HG03139 (cell line): Measurements from ENCODE around the gene ZNF816.
"Not testable (repeated sequence)": the region's sequence is repeated elsewhere in the genome, so short reads cannot be mapped to it uniquely, and the experiment has no call there.

Experiments
- ATAC-seq: cut with Tn5 transposase; IDR thresholded peaks from one replicate; pipeline ENCODE4 v1.9.1; 2021; ENCODE audit not compliant: unreplicated experiment

ZNF816 gene

DNA sequence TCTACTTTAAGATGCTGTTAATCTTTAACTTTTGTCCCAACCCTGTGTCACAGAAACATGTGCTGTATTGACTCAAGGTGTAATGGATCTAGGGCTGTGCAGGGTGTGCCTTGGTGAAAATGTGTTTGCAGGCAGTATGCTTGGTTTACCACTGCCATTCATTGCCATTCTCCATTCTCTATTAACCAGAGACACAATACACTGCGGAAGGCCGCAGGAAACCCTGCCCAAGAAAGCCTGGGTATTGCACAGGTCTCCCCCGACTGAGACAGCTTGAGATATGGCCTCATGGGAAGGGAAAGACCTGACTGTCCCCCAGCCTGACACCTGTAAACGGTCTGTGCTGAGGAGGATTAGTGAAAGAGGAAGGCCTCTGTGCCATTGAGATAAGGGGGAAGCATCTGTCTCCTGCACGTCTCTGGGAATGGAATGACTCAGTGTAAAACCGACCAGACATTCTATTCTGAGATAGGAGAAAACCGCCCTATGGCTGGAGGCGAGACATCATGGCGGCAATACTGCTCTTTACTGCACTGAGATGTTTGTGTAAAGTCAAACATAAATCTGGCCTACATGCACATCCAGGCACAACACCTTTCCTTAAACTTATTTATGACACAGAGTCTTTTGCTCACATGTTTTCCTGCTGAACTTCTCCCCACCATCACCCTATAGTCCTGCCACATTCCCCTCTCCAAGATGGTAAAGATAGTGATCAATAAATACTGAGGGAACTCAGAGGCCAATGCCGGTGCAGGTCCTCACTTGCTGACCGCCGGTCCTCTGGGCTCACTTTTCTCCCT lies 26.3 kb downstream of the ZNF816 start:
- ATAC-seq, result no peak

DNA sequence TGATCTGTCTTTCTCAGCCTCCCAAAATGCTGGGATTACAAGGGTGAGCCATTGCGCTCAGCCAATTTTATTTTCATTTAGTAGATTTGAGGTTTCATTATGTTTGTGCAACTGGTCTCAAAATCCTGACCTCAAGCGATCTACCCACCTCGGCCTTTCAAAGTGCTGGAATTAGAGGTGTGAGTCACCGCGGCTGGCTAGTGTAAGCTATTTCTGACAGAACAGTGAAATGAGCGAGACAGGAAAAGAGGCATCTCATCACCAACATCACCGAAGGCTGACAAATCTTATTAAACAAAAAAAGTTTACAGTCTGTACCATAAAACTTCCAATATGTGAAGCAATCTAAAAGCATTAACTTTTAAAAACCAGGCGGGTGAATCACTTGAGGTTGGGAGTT lies 27.2 kb downstream of the ZNF816 start:
- no peak for ATAC-seq

DNA sequence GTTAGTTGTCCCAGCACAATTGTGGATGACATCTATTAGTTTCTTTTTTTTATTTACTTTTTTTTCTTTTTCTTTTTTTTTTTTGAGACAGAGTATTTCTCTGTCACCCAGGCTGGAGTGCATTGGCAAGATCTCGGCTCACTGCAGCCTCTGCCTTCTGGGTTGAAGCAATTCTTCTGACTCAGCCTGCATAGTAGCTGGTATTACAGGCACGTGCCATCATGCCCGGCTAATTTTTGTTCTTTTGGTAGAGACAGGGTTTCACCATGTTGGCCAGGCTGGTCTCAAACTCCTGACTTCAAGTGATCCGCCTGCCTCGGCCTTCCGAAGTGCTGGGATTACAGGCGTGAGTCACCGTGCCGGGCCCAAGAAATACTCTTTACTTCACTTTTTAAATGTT lies 38.0 kb downstream of the ZNF816 start:
- not testable (repeated sequence) for ATAC-seq

DNA sequence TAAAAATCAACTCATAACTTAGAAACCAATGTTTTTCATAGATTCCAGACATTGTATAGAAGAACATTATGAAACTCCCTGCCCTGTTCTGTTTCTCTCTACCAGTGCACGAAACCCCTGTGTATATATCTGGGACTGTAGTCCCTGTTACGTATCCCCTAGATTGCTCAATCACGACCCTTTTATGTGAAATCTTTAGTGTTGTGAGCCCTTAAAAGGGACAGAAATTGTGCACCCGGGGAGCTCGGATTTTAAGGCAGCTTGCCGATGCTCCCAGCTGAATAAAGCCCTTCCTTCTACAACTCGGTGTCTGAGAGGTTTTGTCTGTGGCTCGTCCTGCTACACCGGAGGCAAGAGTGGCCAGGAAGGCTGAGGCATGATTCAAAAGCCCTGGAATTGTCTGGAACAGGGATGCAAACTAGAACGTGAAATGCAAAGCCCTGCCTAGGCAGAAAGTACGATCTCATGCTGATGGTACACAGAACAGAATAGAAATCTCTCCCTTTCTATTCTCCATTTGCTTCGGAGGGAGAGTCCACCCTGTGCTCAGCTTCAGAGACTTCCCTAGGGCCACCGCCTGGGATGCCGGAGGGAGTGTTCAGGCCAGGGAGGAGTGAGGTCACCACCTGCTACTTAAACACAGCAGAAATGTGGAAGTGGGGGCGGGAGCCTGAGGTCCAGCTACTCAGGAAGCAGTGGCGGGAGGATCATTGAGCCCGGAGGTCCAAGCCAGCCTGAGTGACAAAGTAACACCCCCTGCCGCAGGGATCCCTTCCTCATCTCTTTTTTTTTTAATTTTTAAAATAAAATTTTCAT lies 38.7 kb downstream of the ZNF816 start:
- ATAC-seq, result no peak

DNA sequence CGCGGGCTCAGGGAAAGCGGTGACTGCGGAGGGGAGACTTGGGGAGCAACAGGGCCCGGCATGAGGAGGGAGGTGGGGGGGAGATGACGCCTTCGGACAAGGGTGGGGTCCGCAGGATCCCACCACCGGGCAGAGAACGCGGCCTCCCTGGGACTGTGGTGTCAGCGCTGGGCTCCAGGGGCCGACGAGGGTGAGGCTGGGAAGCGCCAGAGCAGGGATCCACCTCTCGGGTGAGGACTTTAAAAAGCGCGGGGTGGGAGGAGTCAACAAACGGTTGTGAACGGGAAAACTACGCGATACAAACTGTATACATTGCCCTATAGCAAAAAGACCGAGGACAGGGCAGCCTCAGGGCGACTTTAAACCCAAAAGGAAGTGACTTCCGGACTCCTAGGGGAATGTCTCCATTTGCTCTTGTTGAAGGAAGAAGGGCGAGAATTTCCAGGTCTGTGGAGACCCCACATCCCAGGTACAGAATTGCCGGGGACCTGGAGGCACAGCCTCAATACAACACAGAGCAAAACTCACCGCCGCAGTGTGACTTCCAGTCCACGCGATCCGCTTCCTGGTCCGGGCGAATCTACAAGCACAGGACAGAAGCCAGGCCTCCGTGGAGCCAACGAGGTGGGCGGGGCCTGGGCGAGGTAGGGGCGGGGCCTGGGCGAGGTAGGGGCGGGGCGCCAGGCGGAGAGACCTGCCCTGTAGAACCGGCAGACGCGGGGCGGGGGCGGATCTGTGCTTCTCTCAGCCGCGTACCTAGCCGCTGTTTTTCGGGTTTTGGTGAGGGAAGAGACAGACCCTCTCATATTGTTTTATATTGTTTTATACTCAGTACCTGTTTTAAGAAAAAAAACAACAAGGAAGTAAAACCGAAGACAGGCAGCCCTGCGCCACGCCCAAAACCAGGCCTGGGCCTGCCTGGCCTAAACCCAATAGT lies 39.6 kb downstream of the ZNF816 start, which contains the start of gene ZNF888:
ZNF888 (minus strand) TSS at position 588 of the 937 bp plus-strand sequence. CDS start 5,555 bp downstream, outside the sequence.
- peak; percentile 92 for ATAC-seq

DNA sequence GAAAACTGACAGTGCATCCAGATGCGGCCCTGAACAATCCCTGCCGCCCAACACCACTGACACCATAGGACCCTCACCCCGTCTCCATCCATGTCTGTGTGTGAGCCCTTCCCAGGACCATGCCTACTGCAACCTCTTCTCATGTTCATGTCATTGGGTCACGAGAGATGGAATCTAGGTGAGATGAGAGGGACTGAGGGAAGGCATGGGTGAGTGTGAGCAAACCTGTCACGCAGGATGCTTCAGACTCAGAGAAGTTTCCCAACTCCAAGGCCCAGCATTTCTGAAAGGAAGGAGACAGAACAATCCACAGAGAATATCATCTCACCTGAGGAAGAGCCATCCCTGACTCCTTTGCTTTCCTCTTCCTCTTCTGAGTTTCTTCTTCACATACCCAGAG lies 45.1 kb downstream of the ZNF816 start:
- ATAC-seq, result no peak

DNA sequence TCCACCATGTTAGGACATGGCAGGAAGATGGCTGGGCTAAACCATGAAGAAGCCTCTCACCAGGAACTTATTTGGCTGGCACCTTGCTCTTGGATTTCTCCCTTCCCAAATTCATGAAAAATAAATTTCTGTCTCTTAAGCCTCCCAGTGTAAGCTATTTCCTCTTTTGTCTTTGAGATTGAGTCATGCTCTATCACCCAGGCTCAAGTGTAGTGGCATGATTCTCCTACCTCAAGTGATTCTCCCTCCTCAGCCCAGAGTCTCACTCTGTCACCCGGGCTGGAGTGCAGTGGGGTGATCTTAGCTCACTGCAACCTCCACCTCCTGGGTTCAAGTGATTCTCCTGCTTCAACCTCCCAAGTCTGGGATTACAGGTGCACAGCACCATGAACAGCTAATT lies 52.0 kb downstream of the ZNF816 start:
- no peak for ATAC-seq

DNA sequence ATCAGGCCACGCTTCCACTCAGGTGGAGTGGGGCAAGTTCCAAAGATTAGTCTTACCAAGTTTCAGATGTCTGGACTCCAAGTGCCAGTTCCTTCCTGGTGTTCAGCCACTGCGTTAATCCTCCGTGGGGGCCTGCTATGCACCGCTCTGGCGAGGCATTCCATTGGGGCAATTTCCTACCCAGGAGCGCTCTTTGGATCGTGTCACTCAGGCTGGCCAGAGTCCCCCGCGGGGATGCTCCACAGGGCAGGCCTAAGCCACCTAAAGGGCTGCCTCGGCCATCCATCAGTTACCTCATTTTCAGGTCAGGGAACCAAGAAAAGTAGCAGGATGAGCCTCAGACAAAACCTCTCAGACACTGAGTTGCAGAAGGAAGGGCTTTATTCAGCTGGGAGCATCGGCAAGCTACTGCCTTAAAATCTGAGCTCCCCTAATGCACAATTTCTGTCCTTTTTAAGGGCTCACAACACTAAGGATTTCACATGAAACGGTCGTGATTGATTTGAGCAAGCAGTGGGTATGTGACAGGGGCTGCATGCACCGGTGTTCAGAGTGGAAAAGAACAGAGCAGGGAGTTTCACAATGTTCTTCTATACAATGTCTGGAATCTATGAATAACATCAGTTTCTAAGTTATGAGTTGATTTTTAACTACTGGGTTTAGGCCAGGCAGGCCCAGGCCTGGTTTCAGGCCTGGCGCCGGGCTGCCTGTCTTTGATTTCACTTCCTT lies 58.5 kb downstream of the ZNF816 start:
- ATAC-seq, result not testable (repeated sequence)

DNA sequence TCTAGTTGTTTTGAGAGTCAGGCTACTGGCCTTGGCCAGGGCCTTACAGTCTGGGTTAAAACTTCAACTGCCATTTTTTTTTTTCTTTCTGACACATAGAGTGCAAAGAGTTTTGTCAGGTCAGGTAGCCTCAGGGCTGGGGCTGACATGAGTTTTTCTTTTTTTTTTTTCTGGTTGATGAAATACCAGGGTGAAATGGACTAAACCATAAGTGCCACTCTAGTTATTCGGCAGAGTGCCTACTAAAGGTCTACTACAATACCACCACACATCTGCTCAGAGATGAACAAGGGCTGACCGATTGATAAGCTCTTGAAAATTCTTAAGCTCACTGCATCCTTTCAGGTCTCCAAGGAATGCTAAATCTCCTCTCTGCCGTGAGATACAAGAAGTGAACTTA lies 60.8 kb downstream of the ZNF816 start:
- ATAC-seq, result no peak
